Measurements from ENCODE around the gene HPSE2. TPM values are rescaled to one million over a fixed set of nuclear protein-coding genes. Genes with fewer than 3 reads are reported as not detected.

The HPSE2 gene
- polyA plus RNA-seq, 1 experiment: not detected

DNA sequence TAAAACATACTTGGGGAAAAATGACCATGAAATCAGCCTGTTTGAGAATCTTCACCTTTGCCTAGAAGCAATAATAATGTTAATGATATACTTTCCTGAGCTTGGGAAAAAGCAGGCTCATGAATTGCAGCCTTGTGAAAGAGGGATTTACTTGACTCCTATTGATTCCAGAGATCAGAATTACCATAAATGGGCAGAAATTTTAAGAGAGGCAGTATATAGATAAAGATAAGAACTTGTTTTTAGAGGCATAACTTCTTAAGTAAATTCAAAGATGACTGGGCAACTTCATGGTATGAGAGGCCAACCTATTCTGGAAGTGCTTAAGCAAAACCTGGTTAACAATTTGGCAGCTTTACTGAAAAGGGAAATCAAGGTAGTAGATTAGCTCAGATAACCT lies 225.4 kb downstream of the HPSE2 start:
- no peak overlapping the region for H3K4me3 ChIP-seq (ENCODE audit: low read depth, low read length)
- DNase-seq (ENCODE audit: low read depth, low spot score): no peak
- CTCF ChIA-PET: no interaction called here
- POLR2A ChIA-PET: no interaction called here
- no peak overlapping the region for H3K27ac ChIP-seq (ENCODE audit: low read depth, low read length)
- peaks cover 2% of the 10 kb centered on the region for H3K9me3 ChIP-seq (ENCODE audit: control insufficient read depth, insufficient read depth, low read length)
- TF ChIP-seq, protein P1, sequence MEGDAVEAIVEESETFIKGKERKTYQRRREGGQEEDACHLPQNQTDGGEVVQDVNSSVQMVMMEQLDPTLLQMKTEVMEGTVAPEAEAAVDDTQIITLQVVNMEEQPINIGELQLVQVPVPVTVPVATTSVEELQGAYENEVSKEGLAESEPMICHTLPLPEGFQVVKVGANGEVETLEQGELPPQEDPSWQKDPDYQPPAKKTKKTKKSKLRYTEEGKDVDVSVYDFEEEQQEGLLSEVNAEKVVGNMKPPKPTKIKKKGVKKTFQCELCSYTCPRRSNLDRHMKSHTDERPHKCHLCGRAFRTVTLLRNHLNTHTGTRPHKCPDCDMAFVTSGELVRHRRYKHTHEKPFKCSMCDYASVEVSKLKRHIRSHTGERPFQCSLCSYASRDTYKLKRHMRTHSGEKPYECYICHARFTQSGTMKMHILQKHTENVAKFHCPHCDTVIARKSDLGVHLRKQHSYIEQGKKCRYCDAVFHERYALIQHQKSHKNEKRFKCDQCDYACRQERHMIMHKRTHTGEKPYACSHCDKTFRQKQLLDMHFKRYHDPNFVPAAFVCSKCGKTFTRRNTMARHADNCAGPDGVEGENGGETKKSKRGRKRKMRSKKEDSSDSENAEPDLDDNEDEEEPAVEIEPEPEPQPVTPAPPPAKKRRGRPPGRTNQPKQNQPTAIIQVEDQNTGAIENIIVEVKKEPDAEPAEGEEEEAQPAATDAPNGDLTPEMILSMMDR (IDR thresholded peaks at IDR 0.05; ENCODE audit: low read depth, low read length): no peak
- no peaks in the 10 kb centered on the region for H3K27me3 ChIP-seq (ENCODE audit: control insufficient read depth, insufficient read depth, low read length)

DNA sequence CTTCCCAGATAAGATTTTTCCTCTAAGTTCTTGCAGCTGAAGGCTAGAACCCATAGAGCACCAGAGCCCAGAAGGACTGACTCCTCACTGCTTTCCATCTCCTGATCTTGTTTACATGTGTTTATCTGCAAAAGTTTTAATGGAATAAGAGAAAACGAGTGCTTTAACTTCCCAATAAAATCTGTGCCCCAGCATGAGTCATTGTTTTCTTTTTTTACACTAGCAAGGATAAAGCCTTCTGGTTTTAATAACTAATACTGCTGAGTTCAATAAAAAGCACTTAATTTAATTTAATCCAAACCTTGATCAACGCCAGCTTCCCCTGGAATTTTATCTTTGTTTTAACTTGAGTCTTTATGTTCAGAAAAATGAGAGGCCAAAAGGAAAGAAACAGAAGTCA lies 227.6 kb downstream of the HPSE2 start:
- Histone ChIP-seq H3K27me3 (ENCODE audit: control insufficient read depth, insufficient read depth, low read length) (no peaks in the 10 kb centered on the region), H3K27ac (ENCODE audit: low read depth, low read length) (no peak overlapping the region), H3K9me3 (ENCODE audit: control insufficient read depth, insufficient read depth, low read length) (peaks cover 2% of the 10 kb centered on the region), H3K4me3 (ENCODE audit: low read depth, low read length) (no peak overlapping the region)
- TF ChIP-seq, protein P1 (IDR thresholded peaks at IDR 0.05; ENCODE audit: low read depth, low read length): no peak
- CTCF ChIA-PET: no interaction called here
- POLR2A ChIA-PET: no interaction called here
- DNase-seq (ENCODE audit: low read depth, low spot score): no peak

DNA sequence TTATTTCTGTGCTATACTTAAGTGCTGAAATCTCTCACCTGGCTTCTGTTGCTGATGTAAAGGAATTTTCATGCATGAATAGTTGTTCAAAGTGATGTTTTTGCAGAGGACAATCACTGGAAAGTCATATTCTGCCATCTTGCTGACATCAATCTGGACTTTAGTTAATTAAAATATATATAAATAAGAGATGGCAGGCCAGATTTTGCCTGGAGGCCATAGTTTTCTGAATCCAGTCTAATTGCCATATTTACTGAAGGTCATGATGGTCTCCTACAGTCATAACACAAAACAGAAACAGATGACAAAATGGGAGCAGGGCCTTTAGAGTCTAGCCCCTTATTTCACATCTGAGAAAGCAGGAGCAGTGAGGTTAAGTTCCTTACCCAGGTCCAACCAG lies 228.2 kb downstream of the HPSE2 start:
- no peak for DNase-seq (ENCODE audit: low read depth, low spot score)
- TF ChIP-seq, protein P1 (IDR thresholded peaks at IDR 0.05; ENCODE audit: low read depth, low read length): no peak
- CTCF ChIA-PET: no interaction called here
- H3K27me3 ChIP-seq (ENCODE audit: control insufficient read depth, insufficient read depth, low read length): no peaks in the 10 kb centered on the region
- POLR2A ChIA-PET: no interaction called here
- H3K9me3 ChIP-seq (ENCODE audit: control insufficient read depth, insufficient read depth, low read length): peaks cover 2% of the 10 kb centered on the region
- no peak overlapping the region for H3K27ac ChIP-seq (ENCODE audit: low read depth, low read length)
- no peak overlapping the region for H3K4me3 ChIP-seq (ENCODE audit: low read depth, low read length)

DNA sequence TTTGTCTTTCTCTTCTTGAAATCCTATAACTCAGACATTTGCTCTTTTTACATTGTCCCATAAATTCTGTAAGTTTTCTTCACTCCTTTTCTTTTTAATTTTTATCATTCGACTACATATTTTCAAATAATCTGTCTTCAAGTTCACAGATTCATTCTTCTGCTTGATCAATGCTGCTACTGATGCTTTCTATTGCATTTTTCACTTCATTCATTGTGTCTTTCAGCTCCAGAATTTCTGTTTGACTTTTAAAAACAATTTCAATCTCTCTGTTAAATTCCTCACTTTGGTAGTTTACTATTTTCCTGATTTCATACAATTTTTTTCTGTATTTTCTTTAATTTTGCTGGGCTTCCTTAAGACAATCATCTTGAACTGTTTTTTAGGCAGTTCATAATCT lies 230.4 kb downstream of the HPSE2 start:
- TF ChIP-seq, protein P1 (IDR thresholded peaks at IDR 0.05; ENCODE audit: low read depth, low read length): no peak
- no peak for DNase-seq (ENCODE audit: low read depth, low spot score)
- CTCF ChIA-PET: no interaction called here
- H3K27me3 ChIP-seq (ENCODE audit: control insufficient read depth, insufficient read depth, low read length): no peaks in the 10 kb centered on the region
- H3K4me3 ChIP-seq (ENCODE audit: low read depth, low read length): no peak overlapping the region
- peaks cover 2% of the 10 kb centered on the region for H3K9me3 ChIP-seq (ENCODE audit: control insufficient read depth, insufficient read depth, low read length)
- no peak overlapping the region for H3K27ac ChIP-seq (ENCODE audit: low read depth, low read length)
- POLR2A ChIA-PET: no interaction called here

DNA sequence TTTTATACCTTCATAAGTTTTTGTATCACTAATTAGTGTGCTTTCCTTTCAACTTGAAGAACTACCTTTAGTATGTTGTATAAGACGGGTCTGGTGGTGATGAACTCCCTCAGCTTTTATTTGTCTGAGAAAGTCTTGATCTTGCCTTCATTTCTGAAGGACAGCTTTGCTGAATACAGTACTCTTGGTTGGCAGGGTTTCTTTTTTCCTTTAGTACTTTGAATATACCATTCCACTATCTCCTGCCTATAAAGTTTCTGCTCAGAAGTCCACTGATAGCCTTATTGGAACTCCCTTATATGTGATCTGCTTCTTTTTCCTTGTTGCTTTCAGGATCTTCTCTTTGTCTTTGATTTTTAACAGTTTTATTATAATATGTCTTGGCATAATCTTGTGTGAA lies 230.9 kb downstream of the HPSE2 start:
- ChIA-PET POLR2A (no interaction called here), CTCF (no interaction called here)
- H3K27me3 ChIP-seq (ENCODE audit: control insufficient read depth, insufficient read depth, low read length): no peaks in the 10 kb centered on the region
- TF ChIP-seq, protein P1 (IDR thresholded peaks at IDR 0.05; ENCODE audit: low read depth, low read length): no peak
- no peak overlapping the region for H3K4me3 ChIP-seq (ENCODE audit: low read depth, low read length)
- peaks cover 2% of the 10 kb centered on the region for H3K9me3 ChIP-seq (ENCODE audit: control insufficient read depth, insufficient read depth, low read length)
- DNase-seq (ENCODE audit: low read depth, low spot score): no peak
- no peak overlapping the region for H3K27ac ChIP-seq (ENCODE audit: low read depth, low read length)

Measured in AG04450 (cell line).